Gastroesophageal sphincter (tissue), 4 donors: ENCODE results near the gene OLFM2. TPM values are rescaled to one million over a fixed set of nuclear protein-coding genes. Genes with fewer than 3 reads are reported as not detected.

Source experiments
- ATAC-seq: fragments of 150-250 bp; one replicate; pipeline ENCODE4 v1.9.1; 2016; ENCODE audit warnings: mild to moderate bottlenecking, moderate library complexity
- H3K27ac ChIP-seq, 4 donors: fragments of 200-600 bp; sonication (generic) in 3 of 4; 1 replicate in 3 of 4; 2 replicates in 1 of 4; pipeline ENCODE4 v1.5.1; 2016 to 2019
- H3K27me3 ChIP-seq: fragments of 200-600 bp; sonication (generic); one replicate; pipeline ENCODE4 v1.5.1; 2019
- H3K36me3 ChIP-seq, 2 donors: fragments of 200-600 bp; sonication (generic); one replicate each; pipeline ENCODE4 v1.5.1; 2019; ENCODE audit warnings: control low read depth in 1 of 2
- H3K4me1 ChIP-seq, 3 donors: fragments of 200-600 bp; sonication (generic); 1 replicate in 2 of 3; 2 replicates in 1 of 3; pipeline ENCODE4 v1.5.1; 2016 to 2019; ENCODE audit warnings: control low read depth in 2 of 3
- H3K4me3 ChIP-seq, 2 donors: fragments of 200-600 bp; sonication (generic); one replicate each; pipeline ENCODE4 v1.5.1; 2019; ENCODE audit warnings: mild to moderate bottlenecking in 1 of 2, moderate library complexity in 1 of 2
- H3K9me3 ChIP-seq, 3 donors: fragments of 200-600 bp; sonication (generic); one replicate each; pipeline ENCODE4 v1.5.1; 2017 to 2019; ENCODE audit warnings: control low read depth in 2 of 3
- CTCF ChIP-seq, 4 experiments: fragments of 200-600 bp in 2 of 4; fragments of 450-650 bp in 2 of 4; sonication (generic) in 1 of 4; IDR thresholded peaks; one replicate each; pipeline ENCODE4 v1.5.1; 2017 to 2019; ENCODE audit warnings: antibody characterized with exemption in 4 of 4, mild to moderate bottlenecking in 2 of 4, moderate library complexity in 2 of 4
- EP300 ChIP-seq: sonication (generic); formaldehyde crosslinking; IDR thresholded peaks from one replicate; pipeline ENCODE4 v1.6.1; 2017; ENCODE audit warnings: antibody characterized with exemption, mild to moderate bottlenecking
- POLR2A ChIP-seq, 2 donors: fragments of 450-650 bp; IDR thresholded peaks; one replicate each; pipeline ENCODE4 v1.6.1; 2017; ENCODE audit warnings: antibody characterized with exemption in 2 of 2, mild to moderate bottlenecking in 2 of 2, moderate library complexity in 1 of 2
- POLR2AphosphoS5 ChIP-seq: sonication (generic); formaldehyde crosslinking; IDR thresholded peaks from one replicate; pipeline ENCODE4 v1.6.1; 2017; ENCODE audit warnings: antibody characterized with exemption
- WGBS, 2 donors: methylation state at CpG; one replicate each; pipeline ENCODE4 v1.1.5; 2018; ENCODE audit warnings: low coverage in 1 of 2; 5-methylcytosine and 5-hydroxymethylcytosine counted together
- total RNA-seq, 4 donors: library from RNA; depleted of rRNA; stranded (reverse); fragments of >200 nt; gene quantifications; one replicate each; pipeline ENCODE4 v1.1.0, GENCODE V29; 2016

OLFM2 gene
- total RNA-seq, 4 donors from 2014 or later: 2.6 to 21.9 (median 8.5) TPM

- 40% methylated on average over 1 of the region's 7 CpGs; no CpG with 5 or more reads in 1 of the 2 donors for WGBS, 2 donors
- H3K9me3 ChIP-seq: no peaks in the 10 kb centered on the region
- H3K4me1 ChIP-seq: no peaks in the 10 kb centered on the region
- peaks cover 0 to 51% of the 10 kb centered on the region in 2 donors for H3K36me3 ChIP-seq
- H3K27me3 ChIP-seq: peaks cover 80% of the 10 kb centered on the region
- no peak for TF ChIP-seq CTCF (IDR thresholded peaks at IDR 0.05)
- TF ChIP-seq POLR2A (IDR thresholded peaks at IDR 0.05): no peak
- no peak for TF ChIP-seq EP300
- no peak for TF ChIP-seq POLR2AphosphoS5
- no peak overlapping the region for H3K4me3 ChIP-seq
- H3K27ac ChIP-seq: no peak overlapping the region
- ATAC-seq: no peak
Measured at GRCh38 chr19:9962623-9963290, 26.4 kb upstream of the OLFM2 start.

- peaks cover 0 to 42% of the 10 kb centered on the region in 2 donors for H3K36me3 ChIP-seq
- WGBS, 2 donors: 88 to 90% methylated on average over 2 to 4 of the region's 4 CpGs
- H3K27ac ChIP-seq: no peak overlapping the region
- H3K4me1 ChIP-seq: no peaks in the 10 kb centered on the region
- no peaks in the 10 kb centered on the region for H3K9me3 ChIP-seq
- H3K4me3 ChIP-seq: no peak overlapping the region
- peaks cover 71% of the 10 kb centered on the region for H3K27me3 ChIP-seq
- no peak for ATAC-seq
- no peak for TF ChIP-seq EP300
- no peak for TF ChIP-seq POLR2A (IDR thresholded peaks at IDR 0.05)
- TF ChIP-seq CTCF (IDR thresholded peaks at IDR 0.05): no peak
- TF ChIP-seq POLR2AphosphoS5: no peak
Measured at GRCh38 chr19:9961103-9961502, 24.8 kb upstream of the OLFM2 start.

GRCh38 chr19:9958379-9958821 is 22.1 kb upstream of the OLFM2 start:
- no peaks in the 10 kb centered on the region for H3K9me3 ChIP-seq
- no peak overlapping the region for H3K27ac ChIP-seq
- peaks cover 0 to 27% of the 10 kb centered on the region in 2 donors for H3K36me3 ChIP-seq
- no peak for ATAC-seq
- no peak overlapping the region for H3K4me3 ChIP-seq
- H3K4me1 ChIP-seq: no peaks in the 10 kb centered on the region
- WGBS, 2 donors: 80 to 100% methylated on average over 1 of the region's 1 CpG
- TF ChIP-seq POLR2A (IDR thresholded peaks at IDR 0.05): no peak
- TF ChIP-seq CTCF (IDR thresholded peaks at IDR 0.05): no peak
- no peak for TF ChIP-seq POLR2AphosphoS5
- no peak for TF ChIP-seq EP300
- peaks cover 51% of the 10 kb centered on the region for H3K27me3 ChIP-seq

GRCh38 chr19:9956956-9957355 is 20.6 kb upstream of the OLFM2 start:
- TF ChIP-seq EP300: no peak
- TF ChIP-seq CTCF (IDR thresholded peaks at IDR 0.05): no peak
- no peak for TF ChIP-seq POLR2AphosphoS5
- no peak for TF ChIP-seq POLR2A (IDR thresholded peaks at IDR 0.05)
- no peak for ATAC-seq
- 62 to 76% methylated on average over 3 of the region's 3 CpGs for WGBS, 2 donors
- Histone ChIP-seq H3K4me1 (no peaks in the 10 kb centered on the region), H3K9me3 (no peaks in the 10 kb centered on the region), H3K27me3 (peaks cover 36% of the 10 kb centered on the region), H3K27ac (no peak overlapping the region), H3K36me3 (peaks cover 0 to 13% of the 10 kb centered on the region in 2 donors), H3K4me3 (no peak overlapping the region)
